Measurements from ENCODE around the gene LRMDA. TPM values are rescaled to one million over a fixed set of nuclear protein-coding genes. Genes with fewer than 3 reads are reported as not detected.

LRMDA gene
- total RNA-seq, 2 donors from 2014 or later, result 9.6 to 12.6 TPM

DNA sequence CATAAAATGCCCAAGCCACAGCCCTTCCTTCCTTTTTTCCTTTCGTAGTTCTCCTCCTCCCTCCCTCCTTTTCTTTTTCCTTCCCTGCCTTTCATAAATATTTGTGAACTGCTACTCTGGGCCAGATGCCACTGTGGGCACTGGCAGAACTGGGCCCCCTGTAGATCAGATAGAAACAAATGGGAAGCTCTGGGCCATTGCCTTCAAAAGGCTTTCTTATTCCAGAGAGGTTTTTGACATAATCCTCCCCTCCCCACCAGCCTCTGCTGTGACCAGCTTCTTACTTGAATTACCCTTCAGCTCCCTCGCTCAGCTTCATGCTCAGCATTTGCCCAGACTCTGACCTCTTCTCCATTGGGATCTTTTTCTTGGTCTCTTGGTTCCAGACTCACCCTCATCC is 886.8 kb downstream of the LRMDA start:
- WGBS, result 33% methylated on average over 2 of the region's 2 CpGs
- H3K4me3 ChIP-seq, result no peak overlapping the region
- intact Hi-C loops (cut with DNase I), result no loop called here
- DNase-seq (ENCODE audit: low spot score), result no peak
- H3K27me3 ChIP-seq (replicated peaks; ENCODE audit: insufficient read depth), result no peaks in the 10 kb centered on the region
- peak overlapping the region; percentile 30 to 54 for H3K27ac ChIP-seq
- peaks cover 4% of the 10 kb centered on the region for H3K4me1 ChIP-seq (replicated peaks)
- no peaks in the 10 kb centered on the region for H3K9me3 ChIP-seq
- H3K36me3 ChIP-seq, result no peaks in the 10 kb centered on the region
- TF ChIP-seq POLR2AphosphoS5 (IDR thresholded peaks at IDR 0.05) (peak; percentile 4), POLR2A (IDR thresholded peaks at IDR 0.05) (no peak)
- TF ChIP-seq, protein P1, sequence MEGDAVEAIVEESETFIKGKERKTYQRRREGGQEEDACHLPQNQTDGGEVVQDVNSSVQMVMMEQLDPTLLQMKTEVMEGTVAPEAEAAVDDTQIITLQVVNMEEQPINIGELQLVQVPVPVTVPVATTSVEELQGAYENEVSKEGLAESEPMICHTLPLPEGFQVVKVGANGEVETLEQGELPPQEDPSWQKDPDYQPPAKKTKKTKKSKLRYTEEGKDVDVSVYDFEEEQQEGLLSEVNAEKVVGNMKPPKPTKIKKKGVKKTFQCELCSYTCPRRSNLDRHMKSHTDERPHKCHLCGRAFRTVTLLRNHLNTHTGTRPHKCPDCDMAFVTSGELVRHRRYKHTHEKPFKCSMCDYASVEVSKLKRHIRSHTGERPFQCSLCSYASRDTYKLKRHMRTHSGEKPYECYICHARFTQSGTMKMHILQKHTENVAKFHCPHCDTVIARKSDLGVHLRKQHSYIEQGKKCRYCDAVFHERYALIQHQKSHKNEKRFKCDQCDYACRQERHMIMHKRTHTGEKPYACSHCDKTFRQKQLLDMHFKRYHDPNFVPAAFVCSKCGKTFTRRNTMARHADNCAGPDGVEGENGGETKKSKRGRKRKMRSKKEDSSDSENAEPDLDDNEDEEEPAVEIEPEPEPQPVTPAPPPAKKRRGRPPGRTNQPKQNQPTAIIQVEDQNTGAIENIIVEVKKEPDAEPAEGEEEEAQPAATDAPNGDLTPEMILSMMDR (IDR thresholded peaks at IDR 0.05), result no peak

DNA sequence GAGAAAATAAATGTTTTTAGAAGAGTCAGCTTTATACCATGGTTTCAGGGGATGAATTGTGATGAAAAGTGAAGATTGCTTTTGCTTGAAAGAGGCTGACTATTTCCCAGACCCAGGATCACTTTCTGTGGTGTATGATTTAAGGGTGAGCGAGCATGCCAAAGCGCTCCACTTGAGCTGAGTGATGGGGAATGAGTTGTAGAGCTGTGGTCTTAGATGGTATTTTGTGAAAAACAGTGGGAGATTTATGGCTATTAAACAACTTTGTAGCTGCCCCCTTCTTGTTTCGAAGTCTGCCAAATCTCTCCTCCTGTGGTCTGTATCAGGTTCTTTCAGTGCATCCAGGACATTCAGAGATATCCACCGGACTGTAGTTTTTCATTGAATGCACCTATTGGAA is 888.2 kb downstream of the LRMDA start:
- no peaks in the 10 kb centered on the region for H3K9me3 ChIP-seq
- no peaks in the 10 kb centered on the region for H3K36me3 ChIP-seq
- peaks cover 4% of the 10 kb centered on the region for H3K4me1 ChIP-seq (replicated peaks)
- no peaks in the 10 kb centered on the region for H3K27me3 ChIP-seq (replicated peaks; ENCODE audit: insufficient read depth)
- WGBS, result 97% methylated on average over 4 of the region's 4 CpGs
- intact Hi-C loops (cut with DNase I), result no loop called here
- H3K4me3 ChIP-seq, result no peak overlapping the region
- DNase-seq (ENCODE audit: low spot score), result no peak
- TF ChIP-seq, protein P1 (IDR thresholded peaks at IDR 0.05), result no peak
- TF ChIP-seq POLR2A (IDR thresholded peaks at IDR 0.05) (no peak), POLR2AphosphoS5 (IDR thresholded peaks at IDR 0.05) (no peak)
- no peak overlapping the region for H3K27ac ChIP-seq

DNA sequence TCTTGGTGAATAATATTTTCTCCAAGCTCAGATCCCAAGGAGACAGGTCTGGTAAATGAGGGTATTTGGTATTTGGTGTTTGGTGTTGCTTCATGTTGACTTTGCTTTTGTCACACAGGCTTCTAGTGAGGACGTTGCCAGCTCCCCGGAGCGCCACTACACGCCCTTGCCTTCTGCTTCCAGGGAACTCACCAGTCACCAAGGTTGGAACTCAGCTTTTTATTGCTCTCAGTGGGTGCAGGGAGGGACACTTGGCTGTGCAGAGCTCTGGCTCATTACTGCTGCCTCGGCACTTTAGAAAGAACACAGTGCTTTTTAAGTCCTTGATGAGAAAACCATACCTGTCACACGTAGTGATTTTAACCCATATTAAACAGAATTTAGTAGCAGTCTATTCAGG is 892.9 kb downstream of the LRMDA start:
- no peaks in the 10 kb centered on the region for H3K4me1 ChIP-seq (replicated peaks)
- H3K4me3 ChIP-seq, result no peak overlapping the region
- 11% methylated on average over 6 of the region's 6 CpGs for WGBS
- no peaks in the 10 kb centered on the region for H3K36me3 ChIP-seq
- peak overlapping the region; percentile 45 to 59 for H3K27ac ChIP-seq
- TF ChIP-seq POLR2A (IDR thresholded peaks at IDR 0.05) (no peak), POLR2AphosphoS5 (IDR thresholded peaks at IDR 0.05) (peak; percentile 89)
- no peaks in the 10 kb centered on the region for H3K27me3 ChIP-seq (replicated peaks; ENCODE audit: insufficient read depth)
- peak; percentile 86 for DNase-seq (ENCODE audit: low spot score)
- intact Hi-C loops (cut with DNase I), result no loop called here
- no peaks in the 10 kb centered on the region for H3K9me3 ChIP-seq

- intact Hi-C loops (cut with DNase I), result no loop called here
- Histone ChIP-seq H3K36me3 (no peaks in the 10 kb centered on the region), H3K27ac (no peak overlapping the region), H3K9me3 (no peaks in the 10 kb centered on the region), H3K27me3 (replicated peaks; ENCODE audit: insufficient read depth) (no peaks in the 10 kb centered on the region), H3K4me3 (no peak overlapping the region), H3K4me1 (replicated peaks) (no peaks in the 10 kb centered on the region)
- 94% methylated on average over 2 of the region's 2 CpGs for WGBS
- DNase-seq (ENCODE audit: low spot score), result no peak
- TF ChIP-seq POLR2AphosphoS5 (IDR thresholded peaks at IDR 0.05), result no peak
- TF ChIP-seq POLR2A (IDR thresholded peaks at IDR 0.05), result no peak
- TF ChIP-seq, protein P1 (IDR thresholded peaks at IDR 0.05), result no peak
Observed at GRCh38 chr10:76327441-76327840, 896.0 kb downstream of the LRMDA start.

GRCh38 chr10:76328348-76328747 is 896.9 kb downstream of the LRMDA start:
- WGBS, result 89% methylated on average over 2 of the region's 2 CpGs

More at GRCh38 chr10:76328348-76328747, 896.9 kb downstream of the LRMDA start:
- no peak for TF ChIP-seq POLR2AphosphoS5 (IDR thresholded peaks at IDR 0.05)
- TF ChIP-seq, protein P1 (IDR thresholded peaks at IDR 0.05), result no peak
- TF ChIP-seq POLR2A (IDR thresholded peaks at IDR 0.05), result no peak
- H3K36me3 ChIP-seq, result no peaks in the 10 kb centered on the region
- no peak overlapping the region for H3K4me3 ChIP-seq
- H3K27ac ChIP-seq, result no peak overlapping the region
- intact Hi-C loops (cut with DNase I), result no loop called here
- no peak for DNase-seq (ENCODE audit: low spot score)
- H3K9me3 ChIP-seq, result no peaks in the 10 kb centered on the region
- no peaks in the 10 kb centered on the region for H3K4me1 ChIP-seq (replicated peaks)
- no peaks in the 10 kb centered on the region for H3K27me3 ChIP-seq (replicated peaks; ENCODE audit: insufficient read depth)
